ENCODE data around the gene MNAT1. TPM values are rescaled to one million over a fixed set of nuclear protein-coding genes. Genes with fewer than 3 reads are reported as not detected.
A peak's percentile ranks its signal among the peaks of the same experiment; 100 is the strongest.

Gene MNAT1
- 79.7 and 93.3 TPM in 2 replicates for total RNA-seq (2021)
- percentile 92 among the genes with signal in this experiment for Bru-seq, nascent RNA
- percentile 89 among the genes with signal in this experiment for BruChase-seq, experiment 1, labeled RNA remaining after a 2-hour chase
- BruChase-seq, experiment 2, labeled RNA remaining after a 6-hour chase, result percentile 70 among the genes with signal in this experiment
- long read RNA-seq, transcript MNAT1-201 (8 exons, 2,635 nt), result major isoform, 88 of 110 reads
- long read RNA-seq, partial matches to known transcripts, result 5 of 110 reads
- long read RNA-seq, other reads (novel, unspliced or antisense), result 14 of 110 reads

- TSS peak; percentile 66 for BruUV-seq (replicated peaks)
- Histone ChIP-seq H2AFZ (peak within 1 kb of the TSS; percentile 93), H3K9me2 (ENCODE audit: insufficient read depth) (no peaks in the 10 kb centered on the region), H3K79me2 (ENCODE audit: low read depth) (peaks cover 51% of the 10 kb centered on the region), H4K20me1 (ENCODE audit: insufficient read depth) (no peaks in the 10 kb centered on the region), H3K27me3 (ENCODE audit: insufficient read depth, low read depth) (no peaks in the 10 kb centered on the region), H3K4me2 (peak within 1 kb of the TSS; percentile 85), H3K4me3 (peak within 1 kb of the TSS; percentile 73), H3F3A (ENCODE audit: insufficient read depth, low read depth) (no peaks in the 10 kb centered on the region; the same call in 1 of the 2 replicates), H3K36me3 (ENCODE audit: low read depth) (no peaks in the 10 kb centered on the region), H3K9me3 (ENCODE audit: insufficient read depth, low read depth) (no peaks in the 10 kb centered on the region), H3K4me1 (replicated peaks; ENCODE audit: insufficient read depth) (peaks cover 24% of the 10 kb centered on the region), H3K27ac (peak within 1 kb of the TSS; percentile 31)
- CTCF ChIA-PET, result no interaction called here
- intact Hi-C loops (cut with micrococcal nuclease; ENCODE audit: unreplicated experiment), result loop anchor here (1.0 to 5.0 kb wide), 2 partner anchors 10 to 248 kb away; partner anchors contain the start of genes SIX4, SLC38A6 and TRMT5
- POLR2A ChIA-PET (ENCODE audit: unreplicated experiment), result no interaction called here
- DNase-seq, result peak; percentile 74 to 83
- no peak for TF ChIP-seq CTCF (conservative IDR thresholded peaks at IDR 0.05)
- no peak for TF ChIP-seq EZH2 (IDR thresholded peaks at IDR 0.05; ENCODE audit: low read depth)
Measured at GRCh38 chr14:60734465-60735242, at the start of gene MNAT1. TSS of gene MNAT1 (plus strand) at chr14:60734761. CDS start at chr14:60734863, 102 bp downstream.

- CTCF ChIA-PET, result no interaction called here
- DNase-seq, result no peak
- TF ChIP-seq EZH2 (IDR thresholded peaks at IDR 0.05; ENCODE audit: low read depth) (no peak), CTCF (conservative IDR thresholded peaks at IDR 0.05) (no peak)
- H3K27ac ChIP-seq, result 0 out of 2 replicates have a peak overlapping the region, but pooled peaks have one; percentile 21
- H3K79me2 ChIP-seq (ENCODE audit: low read depth), result no peaks in the 10 kb centered on the region
- H3K4me2 ChIP-seq, result no peak overlapping the region
- H4K20me1 ChIP-seq (ENCODE audit: insufficient read depth), result no peaks in the 10 kb centered on the region
- H3K4me1 ChIP-seq (replicated peaks; ENCODE audit: insufficient read depth), result peaks cover 10% of the 10 kb centered on the region
- no peaks in the 10 kb centered on the region for H3K36me3 ChIP-seq (ENCODE audit: low read depth)
- BruUV-seq (replicated peaks), result no TSS peak
- H3K4me3 ChIP-seq, result no peak overlapping the region
- POLR2A ChIA-PET (ENCODE audit: unreplicated experiment), result no interaction called here
- H3K27me3 ChIP-seq (ENCODE audit: insufficient read depth, low read depth), result no peaks in the 10 kb centered on the region
- H3K9me3 ChIP-seq (ENCODE audit: insufficient read depth, low read depth), result no peaks in the 10 kb centered on the region
- H3K9me2 ChIP-seq (ENCODE audit: insufficient read depth), result no peaks in the 10 kb centered on the region
- intact Hi-C loops (cut with micrococcal nuclease; ENCODE audit: unreplicated experiment), result no loop called here
- H3F3A ChIP-seq (ENCODE audit: insufficient read depth, low read depth), result 0 out of 2 replicates have a peak, but pooled peaks cover 5% of the 10 kb centered on the region
- H2AFZ ChIP-seq, result no peak overlapping the region
Measured at GRCh38 chr14:60686865-60687264, 47.7 kb upstream of the MNAT1 start.

- no peak overlapping the region for H3K4me2 ChIP-seq
- no peaks in the 10 kb centered on the region for H3K27me3 ChIP-seq (ENCODE audit: insufficient read depth, low read depth)
- BruUV-seq (replicated peaks), result no TSS peak
- no peak overlapping the region for H3K27ac ChIP-seq
- no peaks in the 10 kb centered on the region for H4K20me1 ChIP-seq (ENCODE audit: insufficient read depth)
- ChIA-PET CTCF (no interaction called here), POLR2A (ENCODE audit: unreplicated experiment) (no interaction called here)
- H3K4me3 ChIP-seq, result no peak overlapping the region
- H2AFZ ChIP-seq, result no peak overlapping the region
- no peak for DNase-seq
- intact Hi-C loops (cut with micrococcal nuclease; ENCODE audit: unreplicated experiment), result no loop called here
- no peaks in the 10 kb centered on the region for H3K36me3 ChIP-seq (ENCODE audit: low read depth)
- peaks cover 10% of the 10 kb centered on the region for H3K4me1 ChIP-seq (replicated peaks; ENCODE audit: insufficient read depth)
- TF ChIP-seq CTCF (conservative IDR thresholded peaks at IDR 0.05), result no peak
- TF ChIP-seq EZH2 (IDR thresholded peaks at IDR 0.05; ENCODE audit: low read depth), result no peak
- no peaks in the 10 kb centered on the region for H3K79me2 ChIP-seq (ENCODE audit: low read depth)
- H3K9me2 ChIP-seq (ENCODE audit: insufficient read depth), result no peaks in the 10 kb centered on the region
- H3K9me3 ChIP-seq (ENCODE audit: insufficient read depth, low read depth), result no peaks in the 10 kb centered on the region
- H3F3A ChIP-seq (ENCODE audit: insufficient read depth, low read depth), result 0 out of 2 replicates have a peak, but pooled peaks cover 5% of the 10 kb centered on the region
Measured at GRCh38 chr14:60691383-60692113, 43.0 kb upstream of the MNAT1 start.

Data from PC-9 (cell line).